HL-60/S4 (cell line): ENCODE results near the gene SLC16A3.
"Not testable (repeated sequence)": the region's sequence is repeated elsewhere in the genome, so short reads cannot be mapped to it uniquely, and the experiment has no call there.

Experiments used
- in situ Hi-C: fragments of 300-500 bp; cut with MboI; formaldehyde crosslinking; loops from 2 replicates; pipeline ENCODE4 v1.14.3; 2022; ENCODE audit warnings: low sequenced_read_pairs

SLC16A3 gene

GRCh38 chr17:82245134-82246039 is 16.5 kb downstream of the SLC16A3 start:
- in situ Hi-C loops, result loop anchor here (10.0 kb wide), 1 partner anchor 79 kb away; no protein-coding TSS in a partner anchor

GRCh38 chr17:82246040-82246364 is 17.2 kb downstream of the SLC16A3 start:
- in situ Hi-C loops, result loop anchor here (10.0 kb wide), 1 partner anchor 79 kb away; no protein-coding TSS in a partner anchor

GRCh38 chr17:82246365-82247181 is 17.7 kb downstream of the SLC16A3 start:
- in situ Hi-C loops, result loop anchor here (10.0 kb wide), 1 partner anchor 78 kb away; no protein-coding TSS in a partner anchor

GRCh38 chr17:82247182-82247823 is 18.5 kb downstream of the SLC16A3 start:
- in situ Hi-C loops, result loop anchor here (10.0 kb wide), 1 partner anchor 77 kb away; no protein-coding TSS in a partner anchor

GRCh38 chr17:82247856-82248671 is 19.2 kb downstream of the SLC16A3 start:
- in situ Hi-C loops, result loop anchor here (10.0 kb wide), 1 partner anchor 77 kb away; no protein-coding TSS in a partner anchor

- in situ Hi-C loops, result loop anchor here (10.0 kb wide), 1 partner anchor 76 kb away; no protein-coding TSS in a partner anchor
Observed at GRCh38 chr17:82248815-82249674, 20.2 kb downstream of the SLC16A3 start.

GRCh38 chr17:82249896-82250581 is 21.2 kb downstream of the SLC16A3 start:
- in situ Hi-C loops, result loop anchor here (10.0 kb wide), 1 partner anchor 75 kb away; no protein-coding TSS in a partner anchor

- in situ Hi-C loops, result no loop called here
Observed at GRCh38 chr17:82250868-82251500, 22.1 kb downstream of the SLC16A3 start.

GRCh38 chr17:82252511-82253178 is 23.8 kb downstream of the SLC16A3 start:
- in situ Hi-C loops, result no loop called here

- in situ Hi-C loops, result no loop called here
Observed at GRCh38 chr17:82253179-82253544, 24.3 kb downstream of the SLC16A3 start.

- in situ Hi-C loops, result not testable (repeated sequence)
Observed at GRCh38 chr17:82254096-82254495, 25.3 kb downstream of the SLC16A3 start.

- in situ Hi-C loops, result not testable (repeated sequence)
Observed at GRCh38 chr17:82254746-82255145, 25.9 kb downstream of the SLC16A3 start.

- in situ Hi-C loops, result no loop called here
Observed at GRCh38 chr17:82255402-82255972, 26.6 kb downstream of the SLC16A3 start.

GRCh38 chr17:82256242-82256885 is 27.5 kb downstream of the SLC16A3 start:
- in situ Hi-C loops, result no loop called here

- in situ Hi-C loops, result no loop called here
Observed at GRCh38 chr17:82257473-82257872, 28.6 kb downstream of the SLC16A3 start.

GRCh38 chr17:82258555-82258954 is 29.7 kb downstream of the SLC16A3 start:
- in situ Hi-C loops, result no loop called here
